Stimulated activated naive CD8-positive, alpha-beta T cell treated with anti-CD3 and anti-CD28 coated beads, Interleukin-15, Interleukin-2, amounts not matched to agents 100 ng/mL and 50 ng/mL, for 24 hours (primary cell): ENCODE results near the gene TCEAL1.
"Not testable (repeated sequence)": the region's sequence is repeated elsewhere in the genome, so short reads cannot be mapped to it uniquely, and the experiment has no call there.

Experiments used
- H3K27ac Mint-ChIP-seq: one replicate; pipeline ENCODE4 v1.8.0; 2021; ENCODE audit warnings: mild to moderate bottlenecking, mixed read lengths
- H3K27me3 Mint-ChIP-seq: one replicate; pipeline ENCODE4 v1.8.0; 2021; ENCODE audit warnings: mixed read lengths
- H3K36me3 Mint-ChIP-seq: one replicate; pipeline ENCODE4 v1.8.0; 2021; ENCODE audit warnings: low read depth, mixed read lengths
- H3K4me1 Mint-ChIP-seq: one replicate; pipeline ENCODE4 v1.8.0; 2021; ENCODE audit warnings: low read depth, mixed read lengths
- H3K4me3 Mint-ChIP-seq: one replicate; pipeline ENCODE4 v1.8.0; 2021; ENCODE audit warnings: mild to moderate bottlenecking, mixed read lengths
- H3K9me3 Mint-ChIP-seq: one replicate; pipeline ENCODE4 v1.8.0; 2021; ENCODE audit warnings: mixed read lengths

TCEAL1 gene, protein sequence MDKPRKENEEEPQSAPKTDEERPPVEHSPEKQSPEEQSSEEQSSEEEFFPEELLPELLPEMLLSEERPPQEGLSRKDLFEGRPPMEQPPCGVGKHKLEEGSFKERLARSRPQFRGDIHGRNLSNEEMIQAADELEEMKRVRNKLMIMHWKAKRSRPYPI

DNA sequence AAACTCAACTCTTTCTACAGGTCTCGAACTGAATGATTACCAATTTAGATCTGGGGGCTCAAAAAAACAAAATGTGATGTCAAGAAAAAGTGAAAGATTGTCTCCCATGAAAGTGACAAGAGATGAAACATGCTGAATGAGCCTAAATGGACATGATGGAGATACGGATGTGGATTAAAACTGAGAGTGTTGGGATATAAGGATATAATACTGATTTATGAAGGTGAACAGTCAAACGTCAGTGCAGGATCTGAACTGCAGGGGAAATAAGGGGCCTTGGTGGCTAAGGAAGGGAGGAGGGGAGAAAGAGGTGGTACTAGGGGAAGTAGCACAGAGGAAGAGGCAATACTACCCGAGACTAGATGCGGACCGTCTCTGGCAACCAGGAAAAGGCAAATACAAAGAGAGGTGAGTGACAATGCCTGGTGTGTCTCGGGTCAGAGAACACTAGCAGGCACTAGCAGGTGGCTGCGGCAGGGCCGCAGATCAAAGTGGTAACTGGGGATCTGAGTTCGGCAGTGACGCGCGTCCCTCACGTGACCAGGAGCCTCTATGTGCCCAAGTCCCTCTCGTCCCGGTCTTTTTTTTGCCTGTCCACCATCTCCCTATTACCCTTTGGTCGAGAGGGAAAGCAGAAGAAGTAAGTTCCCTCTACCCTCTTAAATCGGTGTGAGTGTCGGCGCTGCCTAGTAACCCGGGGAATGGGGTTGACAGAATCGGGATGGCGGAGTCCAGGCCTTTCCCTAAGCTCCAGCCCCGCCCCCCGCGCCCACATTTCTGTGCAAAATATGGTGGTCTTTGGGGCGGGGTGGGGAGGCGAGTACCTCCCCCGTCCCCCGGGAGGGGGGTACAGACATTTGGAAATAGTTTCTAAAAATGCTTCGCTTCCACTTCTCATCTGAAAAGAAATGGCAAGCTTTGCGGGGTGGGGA lies at the start of gene TCEAL1:
TCEAL1 (plus strand) TSS at position 590 of the 932 bp plus-strand sequence. CDS start 942 bp downstream, outside the sequence.
- peaks cover 22% of the 10 kb centered on the region for H3K4me1 Mint-ChIP-seq
- no peaks in the 10 kb centered on the region for H3K27me3 Mint-ChIP-seq
- H3K27ac Mint-ChIP-seq: peak within 1 kb of the TSS; percentile 71
- peak within 1 kb of the TSS; percentile 82 for H3K4me3 Mint-ChIP-seq
- H3K36me3 Mint-ChIP-seq: no peaks in the 10 kb centered on the region
- no peaks in the 10 kb centered on the region for H3K9me3 Mint-ChIP-seq

DNA sequence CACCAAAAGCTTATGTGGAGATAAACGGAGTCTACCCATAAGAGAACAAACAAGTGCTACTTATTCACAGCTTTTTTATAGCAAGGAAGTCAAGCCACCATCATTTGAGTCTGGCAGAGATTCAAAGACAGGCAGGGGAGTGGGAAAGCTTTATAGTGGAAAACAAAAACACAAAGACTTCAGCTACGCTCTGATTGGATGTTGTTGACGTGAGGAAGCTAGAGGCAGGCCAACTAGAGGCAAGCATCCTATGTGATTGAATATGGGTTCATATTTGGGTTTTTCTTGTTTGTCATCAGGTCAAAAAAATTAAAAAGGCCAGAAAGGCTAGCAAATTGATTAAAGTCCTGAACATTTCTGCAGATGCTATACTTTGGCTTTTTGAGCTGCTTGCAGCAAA lies 44.2 kb upstream of the TCEAL1 start:
- Mint-ChIP-seq H3K36me3 (no peaks in the 10 kb centered on the region), H3K27me3 (peaks cover 4% of the 10 kb centered on the region), H3K9me3 (no peaks in the 10 kb centered on the region), H3K4me1 (peaks cover 9% of the 10 kb centered on the region), H3K27ac (no peak overlapping the region), H3K4me3 (peak overlapping the region; percentile 86)

DNA sequence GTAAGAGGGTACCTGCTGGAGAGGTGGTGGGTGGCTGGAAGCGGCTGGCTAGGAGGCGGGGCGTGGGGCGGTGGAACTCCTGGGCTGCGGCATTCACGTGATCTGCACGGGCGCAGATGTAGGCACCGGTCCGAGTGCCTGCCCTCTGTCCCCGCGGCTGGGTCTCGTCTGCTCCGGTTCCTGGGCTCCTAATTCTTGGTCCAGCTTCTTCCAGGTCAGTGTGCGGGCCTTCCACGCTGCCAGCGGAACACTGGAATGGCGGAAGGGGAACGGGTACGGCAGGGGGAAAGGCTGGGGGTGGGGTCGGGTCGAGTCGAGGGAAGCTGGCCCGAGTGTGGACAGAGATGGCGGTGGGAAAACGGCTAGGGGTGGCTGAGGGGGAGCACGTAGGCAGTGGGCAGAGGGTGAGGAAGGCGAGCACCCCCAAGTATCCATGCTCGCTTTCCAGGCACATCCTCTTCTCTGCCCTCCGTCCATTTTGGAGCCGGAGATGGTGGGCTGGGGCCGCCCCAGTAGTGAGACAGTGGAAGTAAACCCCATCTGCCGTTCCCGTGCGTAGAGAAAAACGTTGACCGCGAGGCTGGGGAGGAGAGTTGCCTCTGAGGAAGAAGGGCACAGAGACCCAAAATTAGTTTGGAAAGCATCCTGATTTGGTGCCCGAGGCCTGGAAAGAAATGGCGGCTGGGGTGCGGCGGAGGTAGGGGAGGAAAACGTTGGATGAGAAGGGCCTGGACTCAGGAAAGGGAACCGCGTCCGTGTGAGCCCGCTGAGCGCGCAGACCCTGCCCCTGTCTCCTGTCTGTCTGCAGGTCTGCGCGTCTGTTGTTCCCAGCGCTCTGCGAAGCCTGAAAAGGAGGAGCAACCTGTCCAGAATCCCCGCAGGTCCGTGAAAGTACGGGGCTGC lies 43.1 kb upstream of the TCEAL1 start, which contains the start of gene TCEAL4:
TCEAL4 (plus strand) TSS at position 105 of the 903 bp plus-strand sequence. CDS start 1,161 bp downstream, outside the sequence.
- H3K4me3 Mint-ChIP-seq: peak within 1 kb of the TSS; percentile 86
- peak within 1 kb of the TSS; percentile 67 for H3K27ac Mint-ChIP-seq
- peaks cover 1% of the 10 kb centered on the region for H3K27me3 Mint-ChIP-seq
- peaks cover 9% of the 10 kb centered on the region for H3K4me1 Mint-ChIP-seq
- no peaks in the 10 kb centered on the region for H3K9me3 Mint-ChIP-seq
- no peaks in the 10 kb centered on the region for H3K36me3 Mint-ChIP-seq

DNA sequence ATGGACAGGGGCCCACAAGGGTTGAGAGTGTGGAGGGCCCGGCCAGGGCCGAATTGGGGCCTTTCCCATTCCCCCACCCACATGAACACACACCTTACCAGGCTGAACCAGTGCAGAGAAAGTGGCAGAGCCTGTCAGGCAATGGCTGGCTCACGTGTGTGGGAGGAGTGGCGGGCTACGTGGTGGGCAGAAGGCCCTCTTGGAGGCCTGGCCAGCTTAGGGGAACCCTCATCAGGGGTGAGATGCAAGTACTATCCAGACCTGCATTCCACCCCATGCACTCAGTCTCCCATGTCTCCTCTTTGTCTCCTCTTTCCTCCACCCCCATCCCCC lies 42.5 kb upstream of the TCEAL1 start:
- Mint-ChIP-seq H3K36me3 (no peaks in the 10 kb centered on the region), H3K27ac (no peak overlapping the region), H3K4me1 (peaks cover 9% of the 10 kb centered on the region), H3K9me3 (no peaks in the 10 kb centered on the region), H3K4me3 (peak overlapping the region; percentile 86), H3K27me3 (no peaks in the 10 kb centered on the region)

DNA sequence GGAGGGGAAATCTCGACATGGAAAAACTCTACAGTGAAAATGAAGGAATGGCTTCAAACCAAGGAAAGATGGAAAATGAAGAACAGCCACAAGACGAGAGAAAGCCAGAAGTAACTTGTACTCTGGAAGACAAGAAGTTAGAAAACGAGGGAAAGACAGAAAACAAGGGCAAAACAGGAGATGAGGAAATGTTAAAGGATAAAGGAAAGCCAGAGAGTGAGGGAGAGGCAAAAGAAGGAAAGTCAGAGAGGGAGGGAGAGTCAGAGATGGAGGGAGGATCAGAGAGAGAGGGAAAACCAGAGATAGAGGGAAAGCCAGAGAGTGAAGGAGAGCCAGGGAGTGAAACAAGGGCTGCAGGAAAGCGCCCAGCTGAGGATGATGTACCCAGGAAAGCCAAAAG lies 42.1 kb upstream of the TCEAL1 start:
- H3K27ac Mint-ChIP-seq: no peak overlapping the region
- no peaks in the 10 kb centered on the region for H3K9me3 Mint-ChIP-seq
- H3K27me3 Mint-ChIP-seq: no peaks in the 10 kb centered on the region
- peaks cover 9% of the 10 kb centered on the region for H3K4me1 Mint-ChIP-seq
- peak overlapping the region; percentile 28 for H3K4me3 Mint-ChIP-seq
- H3K36me3 Mint-ChIP-seq: no peaks in the 10 kb centered on the region

DNA sequence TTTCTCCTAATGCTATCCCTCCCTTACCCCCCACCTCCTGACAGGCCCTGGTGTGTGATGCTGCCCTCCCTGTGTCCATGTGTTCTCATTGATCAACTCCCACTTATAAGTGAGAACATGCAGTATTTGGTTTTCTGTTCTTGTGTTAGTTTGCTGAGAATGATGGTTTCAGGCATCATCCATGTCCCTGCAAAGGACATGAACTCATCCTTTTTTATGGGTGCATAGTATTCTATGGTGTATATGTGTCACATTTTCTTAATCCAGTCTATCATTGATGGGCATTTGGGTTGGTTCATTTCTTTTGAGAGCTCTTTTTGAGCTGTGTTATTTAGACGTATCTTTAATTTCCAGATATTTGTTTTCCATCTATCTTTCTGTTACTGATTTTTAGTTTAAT lies 36.5 kb upstream of the TCEAL1 start:
- not testable (repeated sequence) for H3K27me3 Mint-ChIP-seq, H3K4me3 Mint-ChIP-seq, H3K9me3 Mint-ChIP-seq, H3K4me1 Mint-ChIP-seq, H3K27ac Mint-ChIP-seq, H3K36me3 Mint-ChIP-seq

DNA sequence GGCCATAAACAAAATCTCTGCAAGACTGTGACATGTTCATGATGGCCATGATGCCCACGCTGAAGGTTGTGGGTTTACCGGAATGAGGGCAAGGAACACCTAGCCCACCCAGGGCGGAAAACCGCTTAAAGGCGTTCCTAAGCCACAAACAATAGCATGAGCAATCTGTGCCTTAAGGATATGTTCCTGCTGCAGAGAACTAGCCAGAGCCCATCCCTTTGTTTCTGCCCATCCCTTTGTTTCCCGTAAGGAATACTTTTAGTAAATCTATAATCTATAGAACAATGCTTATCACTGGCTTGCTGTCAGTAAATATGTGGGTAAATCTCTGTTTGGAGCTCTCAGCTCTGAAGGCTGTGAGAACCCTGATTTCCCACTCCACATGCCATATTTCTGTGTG lies 33.6 kb upstream of the TCEAL1 start:
- not testable (repeated sequence) for H3K27me3 Mint-ChIP-seq, H3K9me3 Mint-ChIP-seq, H3K4me3 Mint-ChIP-seq, H3K4me1 Mint-ChIP-seq, H3K36me3 Mint-ChIP-seq, H3K27ac Mint-ChIP-seq

DNA sequence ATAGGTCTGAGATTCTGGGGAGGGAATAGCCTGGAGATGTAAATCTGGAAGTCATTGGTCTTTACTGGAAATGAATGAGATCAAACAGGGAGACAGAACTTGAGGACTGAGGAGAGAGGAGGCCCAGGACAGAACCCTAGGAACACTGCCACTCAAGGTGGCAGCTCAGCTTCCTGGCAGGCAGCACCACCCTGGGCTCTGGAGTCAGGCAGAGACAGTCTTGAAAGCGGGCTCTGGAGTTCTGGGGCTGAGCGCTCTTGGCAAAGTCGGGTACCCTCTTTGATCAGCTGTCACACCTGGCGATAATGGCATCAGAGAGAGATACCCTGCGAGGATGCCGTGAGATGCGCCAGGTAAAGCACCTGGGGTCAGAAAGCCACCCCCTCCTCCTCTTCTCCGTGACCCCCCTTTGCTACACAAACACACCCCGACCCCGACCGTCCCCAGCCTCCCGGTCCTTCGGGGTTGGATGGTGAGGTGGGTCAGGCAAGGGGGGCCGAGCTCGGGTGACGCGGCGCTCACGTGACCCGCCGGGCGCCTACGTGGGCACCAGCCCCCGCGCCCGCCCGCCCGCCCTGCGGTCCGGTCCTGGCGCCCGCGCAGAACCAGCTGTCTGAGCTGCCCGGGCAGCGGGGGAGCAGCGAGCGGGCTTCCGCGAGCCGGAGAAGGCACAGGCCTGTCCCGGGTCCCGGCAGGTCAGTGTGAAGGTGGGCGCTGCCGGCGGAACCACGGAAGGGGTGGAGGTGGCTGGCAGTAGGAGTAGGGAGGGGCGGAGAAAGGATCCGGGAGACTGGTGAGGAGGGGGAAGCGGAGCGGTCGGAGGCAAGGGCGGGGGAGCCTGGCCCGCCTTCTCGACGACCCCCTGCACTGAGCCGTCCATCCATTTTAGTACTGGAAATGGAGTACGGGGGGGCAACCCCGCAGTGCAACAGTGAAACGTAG lies 21.1 kb upstream of the TCEAL1 start, which contains the start of gene TCEAL3:
TCEAL3 (plus strand) TSS at position 600 of the 942 bp plus-strand sequence. CDS start 1,102 bp downstream, outside the sequence.
- Mint-ChIP-seq H3K36me3 (peaks cover 5% of the 10 kb centered on the region), H3K27ac (no peak within 1 kb of the TSS), H3K27me3 (peaks cover 4% of the 10 kb centered on the region), H3K4me1 (peaks cover 8% of the 10 kb centered on the region), H3K4me3 (peak within 1 kb of the TSS; percentile 76), H3K9me3 (no peaks in the 10 kb centered on the region)

DNA sequence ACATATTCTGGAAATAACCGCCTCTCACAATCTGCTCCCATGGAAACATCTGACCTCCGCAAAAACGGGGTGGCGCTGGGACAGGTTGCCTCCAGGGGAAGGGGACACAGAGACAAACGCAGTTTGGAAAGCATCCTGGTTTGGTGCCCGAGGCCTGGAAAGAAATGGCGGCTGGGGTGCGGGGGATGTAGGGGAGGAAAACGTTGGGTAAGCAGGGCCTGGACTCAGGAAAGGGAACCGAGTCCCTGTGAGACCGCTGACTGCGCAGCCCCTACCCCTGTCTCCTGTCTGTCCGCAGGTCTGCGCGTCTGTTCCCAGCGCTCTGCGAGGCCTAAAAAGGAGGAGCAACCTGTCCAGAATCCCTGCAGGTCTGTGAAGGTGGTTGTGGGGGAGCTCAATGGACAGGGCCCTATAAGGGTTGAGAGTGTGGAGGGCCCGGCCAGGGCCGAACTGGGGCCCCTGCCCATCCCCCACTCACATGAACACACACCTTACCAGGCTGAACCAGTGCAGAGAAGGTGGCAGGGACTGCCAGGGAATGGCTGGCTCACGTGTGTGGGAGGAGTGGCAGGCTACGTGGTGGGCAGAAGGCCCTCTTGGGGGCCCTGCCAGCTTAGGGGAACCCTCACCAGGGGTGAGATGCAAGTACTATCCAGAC lies 20.3 kb upstream of the TCEAL1 start:
- Mint-ChIP-seq H3K4me1 (peaks cover 8% of the 10 kb centered on the region), H3K27ac (no peak overlapping the region), H3K27me3 (peaks cover 4% of the 10 kb centered on the region), H3K4me3 (peak overlapping the region; percentile 76), H3K9me3 (no peaks in the 10 kb centered on the region), H3K36me3 (no peaks in the 10 kb centered on the region)

DNA sequence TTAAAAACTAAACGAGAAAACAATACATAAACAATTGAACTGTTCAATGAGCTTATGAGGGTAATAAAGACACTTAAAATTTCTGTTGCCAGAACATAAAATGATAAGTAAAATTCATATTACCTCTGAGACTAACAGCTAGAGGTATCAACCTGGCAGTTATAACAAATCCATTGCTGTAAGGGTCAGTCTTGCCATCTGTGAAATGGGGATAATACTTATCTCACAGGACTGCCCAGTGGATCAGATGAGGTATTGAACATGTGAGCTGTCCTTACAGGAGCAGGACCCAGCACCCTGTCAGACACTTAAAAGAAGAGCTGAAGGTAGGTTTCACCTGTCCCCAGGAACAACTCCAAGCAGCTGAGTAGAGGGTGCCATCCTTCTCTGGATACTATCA lies 18.5 kb upstream of the TCEAL1 start:
- peaks cover 8% of the 10 kb centered on the region for H3K4me1 Mint-ChIP-seq
- H3K9me3 Mint-ChIP-seq: no peaks in the 10 kb centered on the region
- H3K27ac Mint-ChIP-seq: no peak overlapping the region
- peaks cover 4% of the 10 kb centered on the region for H3K27me3 Mint-ChIP-seq
- H3K4me3 Mint-ChIP-seq: no peak overlapping the region
- H3K36me3 Mint-ChIP-seq: no peaks in the 10 kb centered on the region

DNA sequence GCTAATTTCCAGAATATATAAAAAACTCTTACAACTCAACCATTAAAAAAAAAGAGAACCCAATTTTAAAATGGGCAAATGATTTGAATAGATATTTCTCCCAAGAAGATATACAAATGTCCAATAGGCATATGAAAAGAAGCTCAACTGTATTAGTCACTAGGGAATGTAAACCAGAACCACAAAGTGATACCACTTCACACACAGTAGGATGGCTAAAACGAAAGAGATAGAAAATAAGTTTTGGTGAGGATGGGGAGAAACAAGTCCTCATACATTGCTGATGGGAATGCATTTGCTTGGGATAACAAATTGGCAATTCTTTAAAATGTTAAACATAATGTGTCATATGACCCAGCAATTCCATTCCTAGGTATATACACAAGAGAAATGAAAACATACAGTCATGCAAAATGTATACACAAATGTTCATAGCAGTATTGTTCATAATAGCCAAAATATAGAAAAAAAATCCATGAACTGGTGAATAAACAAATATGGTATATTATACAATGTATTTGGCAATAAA lies 15.3 kb upstream of the TCEAL1 start:
- no peaks in the 10 kb centered on the region for H3K36me3 Mint-ChIP-seq
- H3K4me1 Mint-ChIP-seq: peaks cover 1% of the 10 kb centered on the region
- no peaks in the 10 kb centered on the region for H3K27me3 Mint-ChIP-seq
- no peaks in the 10 kb centered on the region for H3K9me3 Mint-ChIP-seq
- H3K27ac Mint-ChIP-seq: no peak overlapping the region
- H3K4me3 Mint-ChIP-seq: no peak overlapping the region

DNA sequence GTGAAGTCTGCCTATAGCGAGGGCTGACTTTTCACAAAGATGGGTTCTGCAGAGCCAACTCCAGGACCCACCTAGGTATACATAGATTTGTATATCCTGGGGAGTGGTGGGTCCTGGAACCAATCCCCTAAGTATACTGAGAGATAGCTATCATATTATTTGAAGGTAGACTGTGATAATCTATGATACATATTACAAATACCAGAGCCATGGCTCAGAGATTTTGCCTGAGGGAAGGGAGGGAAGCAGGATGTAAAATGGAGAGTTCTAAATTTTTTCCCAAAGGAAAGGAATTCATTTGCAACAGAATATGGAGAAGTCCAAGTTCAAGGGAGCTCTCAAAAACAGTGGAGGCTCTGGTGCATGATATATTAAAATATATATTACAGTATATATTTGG lies 13.8 kb upstream of the TCEAL1 start:
- no peak overlapping the region for H3K4me3 Mint-ChIP-seq
- H3K9me3 Mint-ChIP-seq: no peaks in the 10 kb centered on the region
- no peak overlapping the region for H3K27ac Mint-ChIP-seq
- H3K4me1 Mint-ChIP-seq: no peaks in the 10 kb centered on the region
- H3K27me3 Mint-ChIP-seq: no peaks in the 10 kb centered on the region
- H3K36me3 Mint-ChIP-seq: no peaks in the 10 kb centered on the region

DNA sequence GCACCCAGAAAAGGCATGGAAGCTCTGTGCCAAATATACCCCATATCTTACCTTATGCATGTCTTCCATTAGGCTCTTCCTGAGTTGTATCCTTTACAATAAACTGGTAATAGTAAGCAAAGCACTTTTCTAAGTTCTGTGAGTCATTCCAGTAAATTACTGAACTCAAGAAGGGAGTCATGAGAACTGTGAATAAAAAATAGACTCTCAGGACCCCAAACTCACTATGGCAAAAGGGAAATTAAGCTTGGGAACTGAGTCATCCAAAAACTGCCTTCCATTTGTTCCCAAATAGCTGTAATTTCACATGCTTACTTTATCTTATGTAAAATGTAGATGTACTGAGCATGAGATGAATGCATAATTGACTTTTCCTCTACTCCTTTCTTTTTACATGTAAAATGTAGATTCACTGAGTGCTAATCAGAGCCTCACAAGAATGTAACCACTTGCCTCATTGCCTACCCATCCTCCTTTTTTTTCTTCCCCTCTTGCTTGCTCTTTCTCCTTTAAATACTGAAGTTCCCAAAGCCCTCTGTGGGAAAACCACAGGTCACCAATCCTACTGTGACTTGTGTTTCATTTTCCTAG lies 12.9 kb upstream of the TCEAL1 start:
- no peaks in the 10 kb centered on the region for H3K27me3 Mint-ChIP-seq
- H3K27ac Mint-ChIP-seq: no peak overlapping the region
- H3K36me3 Mint-ChIP-seq: no peaks in the 10 kb centered on the region
- no peaks in the 10 kb centered on the region for H3K4me1 Mint-ChIP-seq
- no peaks in the 10 kb centered on the region for H3K9me3 Mint-ChIP-seq
- no peak overlapping the region for H3K4me3 Mint-ChIP-seq
